Measurements from ENCODE around the gene BACH1.
"Not testable (repeated sequence)": the region's sequence is repeated elsewhere in the genome, so short reads cannot be mapped to it uniquely, and the experiment has no call there.

The BACH1 gene

DNA sequence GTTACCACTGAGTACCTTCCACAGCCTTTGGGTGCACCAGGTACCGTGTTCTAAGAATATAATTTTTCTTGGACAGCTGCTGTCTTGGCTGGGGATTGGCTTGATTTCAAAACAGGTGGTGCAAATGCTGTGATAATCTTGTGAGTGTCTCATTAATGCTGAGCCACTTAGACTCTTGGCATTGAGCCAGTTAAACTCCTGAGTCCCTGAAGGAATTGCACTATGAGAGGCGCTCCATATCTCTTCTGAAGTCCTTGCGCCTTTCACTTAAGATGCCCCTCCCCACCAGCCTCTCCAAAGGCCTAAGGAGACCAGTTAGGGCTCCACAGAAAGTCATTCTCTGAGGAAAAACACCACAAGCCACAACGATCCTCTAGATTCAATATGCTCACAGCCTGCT is 51.0 kb downstream of the BACH1 start:
- Histone ChIP-seq H3K9me3 (ENCODE audit: control insufficient read depth, insufficient read depth, low read length) (peaks cover 5% of the 10 kb centered on the region; the same call in 1 of the 2 replicates), H3K36me3 (ENCODE audit: control insufficient read depth, low read length) (peaks cover 2% of the 10 kb centered on the region; the same call in 1 of the 2 replicates), H3K4me3 (ENCODE audit: low read length) (no peak overlapping the region), H3K27ac (ENCODE audit: low read depth, low read length) (no peak overlapping the region), H4K20me1 (ENCODE audit: control insufficient read depth, insufficient read depth, low read depth, low read length) (no peaks in the 10 kb centered on the region), H3K9me2 (replicated peaks; ENCODE audit: control insufficient read depth, low read length) (no peaks in the 10 kb centered on the region), H3K27me3 (ENCODE audit: control insufficient read depth, low read length) (no peaks in the 10 kb centered on the region), H3F3A (ENCODE audit: control insufficient read depth, insufficient read depth) (no peaks in the 10 kb centered on the region), H3K4me2 (ENCODE audit: low read length) (no peak overlapping the region), H3K79me2 (ENCODE audit: control insufficient read depth, low read length) (no peaks in the 10 kb centered on the region), H3K4me1 (ENCODE audit: control insufficient read depth, low read length) (peaks cover 12% of the 10 kb centered on the region)
- TF ChIP-seq, protein P1, sequence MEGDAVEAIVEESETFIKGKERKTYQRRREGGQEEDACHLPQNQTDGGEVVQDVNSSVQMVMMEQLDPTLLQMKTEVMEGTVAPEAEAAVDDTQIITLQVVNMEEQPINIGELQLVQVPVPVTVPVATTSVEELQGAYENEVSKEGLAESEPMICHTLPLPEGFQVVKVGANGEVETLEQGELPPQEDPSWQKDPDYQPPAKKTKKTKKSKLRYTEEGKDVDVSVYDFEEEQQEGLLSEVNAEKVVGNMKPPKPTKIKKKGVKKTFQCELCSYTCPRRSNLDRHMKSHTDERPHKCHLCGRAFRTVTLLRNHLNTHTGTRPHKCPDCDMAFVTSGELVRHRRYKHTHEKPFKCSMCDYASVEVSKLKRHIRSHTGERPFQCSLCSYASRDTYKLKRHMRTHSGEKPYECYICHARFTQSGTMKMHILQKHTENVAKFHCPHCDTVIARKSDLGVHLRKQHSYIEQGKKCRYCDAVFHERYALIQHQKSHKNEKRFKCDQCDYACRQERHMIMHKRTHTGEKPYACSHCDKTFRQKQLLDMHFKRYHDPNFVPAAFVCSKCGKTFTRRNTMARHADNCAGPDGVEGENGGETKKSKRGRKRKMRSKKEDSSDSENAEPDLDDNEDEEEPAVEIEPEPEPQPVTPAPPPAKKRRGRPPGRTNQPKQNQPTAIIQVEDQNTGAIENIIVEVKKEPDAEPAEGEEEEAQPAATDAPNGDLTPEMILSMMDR (IDR thresholded peaks at IDR 0.05; ENCODE audit: low read depth, low read length, poor library complexity, severe bottlenecking), result no peak
- no peak for TF ChIP-seq EZH2phosphoT487 (IDR thresholded peaks at IDR 0.05; ENCODE audit: borderline replicate concordance, low read length)

DNA sequence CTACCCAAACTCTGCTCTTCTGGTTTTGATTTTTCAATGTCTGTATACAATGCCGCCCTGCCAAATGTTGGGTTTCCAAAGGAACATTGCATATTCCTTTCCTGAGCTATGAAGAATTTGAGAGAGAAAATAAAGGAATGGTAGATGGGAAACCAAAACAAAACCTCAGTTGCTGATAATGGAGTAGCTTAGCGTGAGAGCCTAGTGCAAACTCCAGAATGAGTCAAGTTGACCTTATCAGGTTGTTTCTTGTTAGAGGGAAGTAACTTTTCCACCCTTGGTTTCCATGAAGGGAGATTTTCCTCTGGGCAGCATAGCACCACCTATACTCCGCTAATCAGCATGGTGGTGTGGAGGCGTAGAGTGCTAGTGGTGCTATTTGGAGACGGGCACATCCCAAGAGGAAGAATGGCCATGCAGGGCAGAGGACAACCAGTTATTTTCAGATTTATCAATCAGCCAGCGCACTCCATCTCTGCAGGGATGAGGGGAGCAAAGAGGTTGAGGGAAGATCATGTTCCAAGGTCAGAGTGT is 51.6 kb downstream of the BACH1 start:
- Histone ChIP-seq H3K4me3 (ENCODE audit: low read length) (no peak overlapping the region), H3K27ac (ENCODE audit: low read depth, low read length) (no peak overlapping the region), H3K4me1 (ENCODE audit: control insufficient read depth, low read length) (peaks cover 12% of the 10 kb centered on the region), H3K27me3 (ENCODE audit: control insufficient read depth, low read length) (no peaks in the 10 kb centered on the region), H3K9me2 (replicated peaks; ENCODE audit: control insufficient read depth, low read length) (no peaks in the 10 kb centered on the region), H3K36me3 (ENCODE audit: control insufficient read depth, low read length) (peaks cover 3% of the 10 kb centered on the region; the same call in 1 of the 2 replicates), H3K4me2 (ENCODE audit: low read length) (no peak overlapping the region), H3K79me2 (ENCODE audit: control insufficient read depth, low read length) (no peaks in the 10 kb centered on the region), H3F3A (ENCODE audit: control insufficient read depth, insufficient read depth) (no peaks in the 10 kb centered on the region), H4K20me1 (ENCODE audit: control insufficient read depth, insufficient read depth, low read depth, low read length) (no peaks in the 10 kb centered on the region), H3K9me3 (ENCODE audit: control insufficient read depth, insufficient read depth, low read length) (peaks cover 8% of the 10 kb centered on the region; the same call in 1 of the 2 replicates)
- TF ChIP-seq EZH2phosphoT487 (IDR thresholded peaks at IDR 0.05; ENCODE audit: borderline replicate concordance, low read length), result no peak
- TF ChIP-seq, protein P1 (IDR thresholded peaks at IDR 0.05; ENCODE audit: low read depth, low read length, poor library complexity, severe bottlenecking), result no peak

DNA sequence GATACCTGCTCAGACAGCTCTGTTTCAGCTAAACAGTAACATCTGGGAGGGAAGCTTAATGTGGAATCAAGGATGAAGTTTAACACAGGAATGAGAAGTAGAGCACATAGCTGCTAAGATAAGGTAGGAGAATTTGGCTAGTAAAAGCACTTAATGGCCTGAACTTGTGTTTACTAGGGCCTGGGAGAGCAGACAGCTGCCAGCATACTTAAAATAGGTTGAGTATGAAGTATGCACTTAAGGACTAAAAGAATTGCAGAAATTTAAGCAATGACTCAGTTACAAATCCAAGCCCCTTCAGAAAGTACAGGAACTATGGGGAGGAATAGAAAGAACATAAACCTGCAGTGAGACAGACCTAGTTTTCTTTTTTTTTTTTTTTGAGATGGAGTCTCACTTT is 53.0 kb downstream of the BACH1 start:
- Histone ChIP-seq H3F3A (ENCODE audit: control insufficient read depth, insufficient read depth) (no peaks in the 10 kb centered on the region), H3K79me2 (ENCODE audit: control insufficient read depth, low read length) (no peaks in the 10 kb centered on the region), H3K36me3 (ENCODE audit: control insufficient read depth, low read length) (peaks cover 3% of the 10 kb centered on the region; the same call in 1 of the 2 replicates), H3K27ac (ENCODE audit: low read depth, low read length) (no peak overlapping the region), H3K4me3 (ENCODE audit: low read length) (no peak overlapping the region), H3K9me3 (ENCODE audit: control insufficient read depth, insufficient read depth, low read length) (peaks cover 8% of the 10 kb centered on the region; the same call in 1 of the 2 replicates), H3K4me1 (ENCODE audit: control insufficient read depth, low read length) (peaks cover 12% of the 10 kb centered on the region), H3K4me2 (ENCODE audit: low read length) (no peak overlapping the region), H3K27me3 (ENCODE audit: control insufficient read depth, low read length) (no peaks in the 10 kb centered on the region), H4K20me1 (ENCODE audit: control insufficient read depth, insufficient read depth, low read depth, low read length) (no peaks in the 10 kb centered on the region), H3K9me2 (replicated peaks; ENCODE audit: control insufficient read depth, low read length) (no peaks in the 10 kb centered on the region)
- no peak for TF ChIP-seq EZH2phosphoT487 (IDR thresholded peaks at IDR 0.05; ENCODE audit: borderline replicate concordance, low read length)
- TF ChIP-seq, protein P1 (IDR thresholded peaks at IDR 0.05; ENCODE audit: low read depth, low read length, poor library complexity, severe bottlenecking), result no peak

DNA sequence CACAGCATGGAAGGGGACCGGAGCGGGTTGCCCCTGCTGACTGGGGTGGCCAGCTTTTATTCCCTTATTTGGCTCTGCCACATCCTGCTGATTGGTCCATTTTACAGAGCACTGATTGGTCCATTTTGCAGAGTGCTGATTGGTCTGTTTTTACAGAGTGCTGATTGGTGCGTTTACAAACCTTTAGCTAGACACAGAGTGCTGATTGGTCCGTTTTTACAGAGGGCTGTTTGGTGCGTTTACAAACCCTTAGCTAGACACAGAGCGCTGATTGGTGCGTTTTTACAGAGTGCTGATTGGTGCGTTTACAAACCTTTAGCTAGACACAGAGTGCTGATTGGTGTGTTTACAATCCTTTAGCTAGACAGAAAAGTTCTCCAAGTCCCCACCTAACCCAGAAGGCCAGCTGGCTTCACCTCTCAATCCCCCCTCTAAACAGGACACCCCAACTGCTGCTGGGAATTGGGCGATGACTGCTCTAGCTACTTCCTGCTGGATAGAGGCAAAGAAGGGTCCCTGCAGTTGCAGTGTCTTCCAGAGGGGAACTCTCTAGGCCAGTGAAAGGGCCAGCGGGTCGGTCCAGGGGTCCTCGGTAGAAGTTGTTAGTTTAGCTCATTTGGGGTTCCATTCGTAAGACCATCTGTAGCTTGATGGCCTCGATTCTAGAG is 56.5 kb downstream of the BACH1 start:
- H3K27me3 ChIP-seq (ENCODE audit: control insufficient read depth, low read length); H3K27ac ChIP-seq (ENCODE audit: low read depth, low read length); H4K20me1 ChIP-seq (ENCODE audit: control insufficient read depth, insufficient read depth, low read depth, low read length); H3K4me2 ChIP-seq (ENCODE audit: low read length); H3K4me1 ChIP-seq (ENCODE audit: control insufficient read depth, low read length); H3F3A ChIP-seq (ENCODE audit: control insufficient read depth, insufficient read depth); H3K9me3 ChIP-seq (ENCODE audit: control insufficient read depth, insufficient read depth, low read length); H3K79me2 ChIP-seq (ENCODE audit: control insufficient read depth, low read length); H3K36me3 ChIP-seq (ENCODE audit: control insufficient read depth, low read length); H3K4me3 ChIP-seq (ENCODE audit: low read length); H3K9me2 ChIP-seq (replicated peaks; ENCODE audit: control insufficient read depth, low read length): not testable (repeated sequence)

DNA sequence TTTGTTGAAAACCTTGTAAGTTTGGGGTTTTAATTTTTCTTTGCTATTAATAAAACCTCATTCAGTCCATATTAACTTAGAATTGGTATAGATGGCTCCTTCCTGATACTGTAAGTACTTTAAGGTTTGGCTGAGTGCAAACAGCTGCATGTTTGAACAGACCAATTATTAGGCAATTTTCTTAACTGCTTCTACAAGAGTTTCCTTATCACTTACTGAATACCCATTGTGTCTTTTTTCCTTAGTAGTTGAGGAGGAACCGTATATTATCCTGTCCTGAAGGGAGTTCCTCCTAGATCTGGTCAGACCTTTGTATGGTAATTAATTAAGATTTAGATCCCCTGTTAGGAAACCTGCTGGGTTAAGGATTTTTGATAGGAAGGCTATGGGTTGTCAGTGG is 57.6 kb downstream of the BACH1 start:
- H3K9me2 ChIP-seq (replicated peaks; ENCODE audit: control insufficient read depth, low read length); H3K9me3 ChIP-seq (ENCODE audit: control insufficient read depth, insufficient read depth, low read length); H3K27ac ChIP-seq (ENCODE audit: low read depth, low read length); H3K4me1 ChIP-seq (ENCODE audit: control insufficient read depth, low read length); H3K79me2 ChIP-seq (ENCODE audit: control insufficient read depth, low read length); H3K36me3 ChIP-seq (ENCODE audit: control insufficient read depth, low read length); H3K4me3 ChIP-seq (ENCODE audit: low read length); H4K20me1 ChIP-seq (ENCODE audit: control insufficient read depth, insufficient read depth, low read depth, low read length); H3K27me3 ChIP-seq (ENCODE audit: control insufficient read depth, low read length); H3K4me2 ChIP-seq (ENCODE audit: low read length); H3F3A ChIP-seq (ENCODE audit: control insufficient read depth, insufficient read depth): not testable (repeated sequence)
